22Rv1 (cell line): Measurements from ENCODE around the gene WBP2.

Source experiments
- CTCF ChIP-seq: fragments of 450-650 bp; IDR thresholded peaks from 2 replicates; pipeline ENCODE4 v1.5.1; 2017; ENCODE audit warnings: mild to moderate bottlenecking
- ZFX ChIP-seq: fragments of 450-650 bp; IDR thresholded peaks from 2 replicates; pipeline ENCODE4 v1.6.1; 2017; ENCODE audit warnings: antibody characterized with exemption, borderline replicate concordance

GRCh38 chr17:75808549-75808904, 46.6 kb downstream of the WBP2 start:
- TF ChIP-seq CTCF (no peak), ZFX (no peak)
